HG02678 (cell line): ENCODE results near the gene DPCD.
"Not testable (repeated sequence)": the region's sequence is repeated elsewhere in the genome, so short reads cannot be mapped to it uniquely, and the experiment has no call there.

Source experiments
- ATAC-seq: cut with Tn5 transposase; IDR thresholded peaks from one replicate; pipeline ENCODE4 v1.9.1; 2021; ENCODE audit warnings: mild to moderate bottlenecking, moderate library complexity; ENCODE audit not compliant: unreplicated experiment

Gene DPCD

GRCh38 chr10:101579516-101579870, 8.6 kb upstream of the DPCD start:
- no peak for ATAC-seq

- ATAC-seq: no peak
Measured at GRCh38 chr10:101580486-101581399, 7.4 kb upstream of the DPCD start.

GRCh38 chr10:101585841-101586240, 2.3 kb upstream of the DPCD start:
- ATAC-seq: no peak

GRCh38 chr10:101588879-101589278, 758 bp downstream of the DPCD start:
- ATAC-seq: no peak

GRCh38 chr10:101593331-101593730, 5.2 kb downstream of the DPCD start:
- ATAC-seq: not testable (repeated sequence)

- no peak for ATAC-seq
Measured at GRCh38 chr10:101595591-101596433, 7.7 kb downstream of the DPCD start.

- no peak for ATAC-seq
Measured at GRCh38 chr10:101597091-101597900, 9.2 kb downstream of the DPCD start.

- ATAC-seq: no peak
Measured at GRCh38 chr10:101601541-101601940, 13.4 kb downstream of the DPCD start.

GRCh38 chr10:101602761-101603398, 14.8 kb downstream of the DPCD start:
- peak; percentile 69 for ATAC-seq

- no peak for ATAC-seq
Measured at GRCh38 chr10:101607124-101607523, 19.0 kb downstream of the DPCD start.

GRCh38 chr10:101609481-101609880, 21.4 kb downstream of the DPCD start:
- ATAC-seq: no peak

GRCh38 chr10:101611096-101611905, 23.2 kb downstream of the DPCD start:
- ATAC-seq: no peak

- no peak for ATAC-seq
Measured at GRCh38 chr10:101612086-101612485, 24.0 kb downstream of the DPCD start.

GRCh38 chr10:101612872-101613271, 24.8 kb downstream of the DPCD start:
- no peak for ATAC-seq

GRCh38 chr10:101613646-101614045, 25.5 kb downstream of the DPCD start:
- ATAC-seq: no peak

GRCh38 chr10:101614663-101615524, 26.8 kb downstream of the DPCD start:
- no peak for ATAC-seq

- ATAC-seq: no peak
Measured at GRCh38 chr10:101615525-101616116, 27.5 kb downstream of the DPCD start.

- ATAC-seq: no peak
Measured at GRCh38 chr10:101616415-101617101, 28.4 kb downstream of the DPCD start.
